Measurements from ENCODE around the gene VCAM1. TPM values are rescaled to one million over a fixed set of nuclear protein-coding genes. Genes with fewer than 3 reads are reported as not detected.

The VCAM1 gene
- total and polyA plus RNA-seq, 5 experiments from 2014 or later, result 1.6 TPM; not detected in 4

Other genes starting within 250 kb of the VCAM1 start
- gene GPR88, start 181.6 kb upstream of the VCAM1 start, total RNA-seq, result under 1 TPM in 1 of 2 experiments, not detected in 1; 0.16 TPM
- not detected for gene GPR88, start 181.6 kb upstream of the VCAM1 start, polyA plus RNA-seq
- gene EXTL2, start 175.1 kb downstream of the VCAM1 start, total RNA-seq, result 1 to 10 TPM; 4.4 to 6.2 TPM
- 1 to 10 TPM; 4.6 to 7.6 (median 5.1) TPM for gene EXTL2, start 175.1 kb downstream of the VCAM1 start, polyA plus RNA-seq
- gene SLC30A7, start 176.3 kb downstream of the VCAM1 start, total RNA-seq, result 10 to 100 TPM; 34.1 to 37.0 TPM
- gene SLC30A7, start 176.3 kb downstream of the VCAM1 start, polyA plus RNA-seq, result 10 to 100 TPM in 2 of 3 donors, 1 to 10 TPM in 1; 8.1 to 10.8 (median 10.5) TPM